GM18951 (cell line): ENCODE data around the gene GAGE12G.
"Not testable (repeated sequence)": the region's sequence is repeated elsewhere in the genome, so short reads cannot be mapped to it uniquely, and the experiment has no call there.

Source experiments
- POLR2A ChIP-seq: IDR thresholded peaks from 4 replicates; pipeline ENCODE4 v1.6.1; 2011; ENCODE audit warnings: mild to moderate bottlenecking; ENCODE audit not compliant: insufficient read length, insufficient read depth; ENCODE audit errors: extremely low read depth
- in situ Hi-C: fragments of 300-500 bp; cut with MboI; formaldehyde crosslinking; loops from one replicate; pipeline ENCODE4 v1.12.0; 2022; ENCODE audit warnings: low sequenced_read_pairs, mixed read lengths, inconsistent platforms; ENCODE audit not compliant: unreplicated experiment

The GAGE12G gene

GRCh38 chrX:49570100-49570499 lies at the start of gene GAGE12G:
Gene GAGE12G, plus strand, starts transcription at chrX:49570400. Its CDS starts 1,155 bp downstream, at chrX:49571555.
- in situ Hi-C loops: loop anchor here (25.0 kb wide), 1 partner anchor 258 kb away; the partner anchor contains the start of genes GAGE10 and GAGE12J

- in situ Hi-C loops: not testable (repeated sequence)
Observed at GRCh38 chrX:49531877-49532276, 38.3 kb upstream of the GAGE12G start, which contains the start of gene GAGE12C. Gene GAGE12C, plus strand, starts transcription at chrX:49532177. Its CDS starts 1,155 bp downstream, at chrX:49533332.

- in situ Hi-C loops: not testable (repeated sequence)
Observed at GRCh38 chrX:49541433-49541832, 28.8 kb upstream of the GAGE12G start, which contains the start of gene GAGE12D. Gene GAGE12D, plus strand, starts transcription at chrX:49541733. Its CDS starts 1,155 bp downstream, at chrX:49542888.

- in situ Hi-C loops: loop anchor here (25.0 kb wide), 1 partner anchor 239 kb away; the partner anchor contains the start of genes GAGE10 and GAGE12J
Observed at GRCh38 chrX:49550989-49551388, 19.2 kb upstream of the GAGE12G start, which contains the start of gene GAGE12E. Gene GAGE12E, plus strand, starts transcription at chrX:49551289. Its CDS starts 1,155 bp downstream, at chrX:49552444.

GRCh38 chrX:49560542-49560941 lies 9.7 kb upstream of the GAGE12G start, which contains the start of gene GAGE12F:
Gene GAGE12F, plus strand, starts transcription at chrX:49560842. Its CDS starts 1,155 bp downstream, at chrX:49561997.
- in situ Hi-C loops: loop anchor here (25.0 kb wide), 1 partner anchor 248 kb away; the partner anchor contains the start of genes GAGE10 and GAGE12J

GRCh38 chrX:49568728-49569127 lies 1.5 kb upstream of the GAGE12G start:
- in situ Hi-C loops: loop anchor here (25.0 kb wide), 1 partner anchor 256 kb away; the partner anchor contains the start of genes GAGE10 and GAGE12J

GRCh38 chrX:49569152-49569551 lies 1.0 kb upstream of the GAGE12G start:
- in situ Hi-C loops: loop anchor here (25.0 kb wide), 1 partner anchor 257 kb away; the partner anchor contains the start of genes GAGE10 and GAGE12J

- in situ Hi-C loops: not testable (repeated sequence)
Observed at GRCh38 chrX:49579649-49580048, 9.4 kb downstream of the GAGE12G start, which contains the start of gene GAGE12H. Gene GAGE12H, plus strand, starts transcription at chrX:49579949. Its CDS starts 1,155 bp downstream, at chrX:49581104.

- in situ Hi-C loops: not testable (repeated sequence)
Observed at GRCh38 chrX:49589196-49589595, 19.0 kb downstream of the GAGE12G start, which contains the start of gene GAGE2A. Gene GAGE2A, plus strand, starts transcription at chrX:49589496. Its CDS starts 1,155 bp downstream, at chrX:49590651.

- in situ Hi-C loops: not testable (repeated sequence)
Observed at GRCh38 chrX:49589769-49590478, 19.7 kb downstream of the GAGE12G start.

GRCh38 chrX:49590488-49590887 lies 20.3 kb downstream of the GAGE12G start:
- in situ Hi-C loops: not testable (repeated sequence)

- in situ Hi-C loops: not testable (repeated sequence)
Observed at GRCh38 chrX:49598720-49599119, 28.5 kb downstream of the GAGE12G start, which contains the start of gene GAGE1. Gene GAGE1, plus strand, starts transcription at chrX:49599020. Its CDS starts 1,155 bp downstream, at chrX:49600175.

- TF ChIP-seq POLR2A: no peak
- in situ Hi-C loops: no loop called here
Observed at GRCh38 chrX:49610718-49611310, 40.6 kb downstream of the GAGE12G start.

GRCh38 chrX:49618574-49618973 lies 48.4 kb downstream of the GAGE12G start:
- in situ Hi-C loops: no loop called here
- no peak for TF ChIP-seq POLR2A
